ENCODE results near the gene ASB1. TPM values are rescaled to one million over a fixed set of nuclear protein-coding genes. Genes with fewer than 3 reads are reported as not detected.
A peak's percentile ranks its signal among the peaks of the same experiment; 100 is the strongest.

Gene ASB1
- polyA plus RNA-seq, 1 experiment = 29.8 TPM

DNA sequence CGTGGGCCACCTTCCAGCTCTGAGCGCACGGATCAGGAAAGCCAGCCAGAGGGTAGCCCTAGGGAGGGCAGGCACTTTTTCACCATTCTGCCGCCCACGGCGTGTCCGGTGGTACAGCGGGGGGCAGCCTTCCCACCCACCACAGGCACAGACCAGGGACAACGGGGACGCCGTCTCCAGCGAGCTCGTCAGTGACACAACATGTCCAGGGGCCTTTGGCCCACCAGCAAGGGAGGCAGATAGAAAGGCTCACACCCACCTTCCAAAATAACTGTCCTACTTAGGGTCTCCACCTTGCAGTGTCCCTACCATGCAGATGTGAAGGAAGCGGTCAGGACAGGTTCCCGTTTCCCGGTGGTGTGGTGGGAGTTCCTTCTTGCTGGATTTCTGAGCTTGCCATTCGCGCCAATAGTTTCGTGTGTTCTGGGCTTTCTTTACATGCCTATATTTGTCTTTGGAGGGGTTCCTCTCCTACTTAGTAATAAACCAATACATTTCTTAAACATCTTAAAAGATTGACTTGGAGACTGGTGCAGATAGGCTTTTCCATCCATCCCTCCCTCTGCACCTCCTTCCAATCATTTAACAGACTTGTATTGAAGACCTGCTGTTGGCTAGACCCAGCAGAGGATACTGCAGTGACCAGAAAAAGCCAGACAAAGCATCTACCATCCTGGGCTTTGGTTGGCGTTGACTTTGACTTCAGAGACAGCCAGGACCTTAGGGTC, 872 bp downstream of the ASB1 start:
- CTCF ChIA-PET = interaction anchor here (0.5 to 0.8 kb wide), 2 partner anchors 60 to 491 kb away, joined by 3 to 6 read pairs; no protein-coding TSS in a partner anchor
- DNase-seq (ENCODE audit: low read depth, low spot score) = no peak

DNA sequence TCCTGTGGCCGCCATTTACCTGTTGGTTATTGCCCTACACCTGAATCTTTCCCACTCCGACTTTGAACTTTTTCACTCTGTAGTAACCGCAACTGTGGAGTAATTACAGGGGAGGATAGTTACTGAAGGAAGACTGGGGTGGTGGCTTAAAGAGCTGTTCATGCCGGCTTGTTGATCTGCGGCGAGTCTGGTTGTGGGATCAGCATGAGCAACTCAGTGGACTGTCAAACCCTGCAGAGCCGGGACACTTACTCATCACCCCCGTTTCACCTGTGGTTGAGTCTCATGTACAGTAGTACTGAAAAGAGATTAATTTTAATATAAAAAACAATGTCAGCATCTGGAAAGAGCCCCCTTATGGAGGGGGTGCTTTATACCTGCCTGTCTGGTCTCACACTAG, 2.1 kb downstream of the ASB1 start:
- ChIA-PET POLR2A (no interaction called here), CTCF (no interaction called here)
- DNase-seq (ENCODE audit: low read depth, low spot score) = no peak
- Histone ChIP-seq H3K9me3 (ENCODE audit: control insufficient read depth, insufficient read depth, low read length) (peaks cover 5% of the 10 kb centered on the region), H3K4me3 (ENCODE audit: low read depth, low read length) (peak overlapping the region; percentile 10; the same call in 1 of the 2 replicates), H3K27me3 (ENCODE audit: control insufficient read depth, insufficient read depth, low read length) (no peaks in the 10 kb centered on the region), H3K27ac (ENCODE audit: low read depth, low read length) (no peak overlapping the region)
- TF ChIP-seq, protein P1, sequence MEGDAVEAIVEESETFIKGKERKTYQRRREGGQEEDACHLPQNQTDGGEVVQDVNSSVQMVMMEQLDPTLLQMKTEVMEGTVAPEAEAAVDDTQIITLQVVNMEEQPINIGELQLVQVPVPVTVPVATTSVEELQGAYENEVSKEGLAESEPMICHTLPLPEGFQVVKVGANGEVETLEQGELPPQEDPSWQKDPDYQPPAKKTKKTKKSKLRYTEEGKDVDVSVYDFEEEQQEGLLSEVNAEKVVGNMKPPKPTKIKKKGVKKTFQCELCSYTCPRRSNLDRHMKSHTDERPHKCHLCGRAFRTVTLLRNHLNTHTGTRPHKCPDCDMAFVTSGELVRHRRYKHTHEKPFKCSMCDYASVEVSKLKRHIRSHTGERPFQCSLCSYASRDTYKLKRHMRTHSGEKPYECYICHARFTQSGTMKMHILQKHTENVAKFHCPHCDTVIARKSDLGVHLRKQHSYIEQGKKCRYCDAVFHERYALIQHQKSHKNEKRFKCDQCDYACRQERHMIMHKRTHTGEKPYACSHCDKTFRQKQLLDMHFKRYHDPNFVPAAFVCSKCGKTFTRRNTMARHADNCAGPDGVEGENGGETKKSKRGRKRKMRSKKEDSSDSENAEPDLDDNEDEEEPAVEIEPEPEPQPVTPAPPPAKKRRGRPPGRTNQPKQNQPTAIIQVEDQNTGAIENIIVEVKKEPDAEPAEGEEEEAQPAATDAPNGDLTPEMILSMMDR (IDR thresholded peaks at IDR 0.05; ENCODE audit: low read depth, low read length) = no peak

More for the DNA sequence above, 872 bp downstream of the ASB1 start:
- POLR2A ChIA-PET = no interaction called here
- Histone ChIP-seq H3K9me3 (ENCODE audit: control insufficient read depth, insufficient read depth, low read length) (peaks cover 5% of the 10 kb centered on the region), H3K27me3 (ENCODE audit: control insufficient read depth, insufficient read depth, low read length) (no peaks in the 10 kb centered on the region), H3K27ac (ENCODE audit: low read depth, low read length) (peak overlapping the region; percentile 97), H3K4me3 (ENCODE audit: low read depth, low read length) (peak overlapping the region; percentile 95)
- TF ChIP-seq, protein P1 (IDR thresholded peaks at IDR 0.05; ENCODE audit: low read depth, low read length) = no peak

DNA sequence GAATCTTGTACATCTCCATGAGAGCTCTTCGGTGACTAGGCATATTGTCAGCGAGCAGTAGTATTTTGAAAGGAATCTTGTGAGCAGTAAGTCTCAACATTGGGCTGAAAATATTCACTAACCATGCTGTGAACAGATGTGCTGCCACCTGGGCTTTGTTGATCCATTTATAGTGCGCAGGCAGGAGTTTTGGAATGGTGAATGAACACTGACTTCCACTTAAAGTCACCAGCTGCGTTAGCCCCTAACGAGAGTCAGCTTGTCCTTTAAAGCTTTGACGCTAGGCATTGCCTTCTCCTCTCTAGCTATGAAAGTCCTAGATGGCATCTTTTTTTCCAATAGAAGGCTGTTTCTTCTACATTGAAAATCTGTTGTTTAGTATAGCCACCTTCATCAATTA, 4.1 kb downstream of the ASB1 start:
- CTCF ChIA-PET = no interaction called here
- POLR2A ChIA-PET = no interaction called here
- TF ChIP-seq, protein P1 (IDR thresholded peaks at IDR 0.05; ENCODE audit: low read depth, low read length) = no peak
- no peak overlapping the region for H3K27ac ChIP-seq (ENCODE audit: low read depth, low read length)
- no peak overlapping the region for H3K4me3 ChIP-seq (ENCODE audit: low read depth, low read length)
- DNase-seq (ENCODE audit: low read depth, low spot score) = no peak
- H3K27me3 ChIP-seq (ENCODE audit: control insufficient read depth, insufficient read depth, low read length) = no peaks in the 10 kb centered on the region
- H3K9me3 ChIP-seq (ENCODE audit: control insufficient read depth, insufficient read depth, low read length) = peaks cover 5% of the 10 kb centered on the region

DNA sequence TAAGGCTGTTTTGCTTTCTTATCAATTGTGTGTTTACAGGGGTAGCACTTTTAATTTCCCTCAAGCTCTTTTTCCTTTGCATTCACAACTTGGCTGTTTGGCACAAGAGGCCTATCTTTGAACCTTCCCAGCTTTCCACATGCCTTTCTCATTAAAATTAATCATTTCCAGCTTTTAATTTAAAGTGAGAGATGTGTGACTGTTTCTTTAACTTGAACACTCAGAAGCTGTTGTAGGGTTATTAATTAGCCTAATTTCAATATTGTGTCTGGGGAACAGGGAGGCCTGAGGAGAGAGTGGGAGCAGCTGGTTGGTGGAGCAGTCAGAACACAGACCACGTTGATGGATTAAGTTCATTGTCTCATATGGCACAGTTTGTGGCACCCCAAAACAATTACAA, 4.7 kb downstream of the ASB1 start:
- H3K27me3 ChIP-seq (ENCODE audit: control insufficient read depth, insufficient read depth, low read length) = no peaks in the 10 kb centered on the region
- ChIA-PET POLR2A (no interaction called here), CTCF (no interaction called here)
- peaks cover 5% of the 10 kb centered on the region for H3K9me3 ChIP-seq (ENCODE audit: control insufficient read depth, insufficient read depth, low read length)
- no peak overlapping the region for H3K4me3 ChIP-seq (ENCODE audit: low read depth, low read length)
- TF ChIP-seq, protein P1 (IDR thresholded peaks at IDR 0.05; ENCODE audit: low read depth, low read length) = no peak
- no peak for DNase-seq (ENCODE audit: low read depth, low spot score)
- no peak overlapping the region for H3K27ac ChIP-seq (ENCODE audit: low read depth, low read length)

DNA sequence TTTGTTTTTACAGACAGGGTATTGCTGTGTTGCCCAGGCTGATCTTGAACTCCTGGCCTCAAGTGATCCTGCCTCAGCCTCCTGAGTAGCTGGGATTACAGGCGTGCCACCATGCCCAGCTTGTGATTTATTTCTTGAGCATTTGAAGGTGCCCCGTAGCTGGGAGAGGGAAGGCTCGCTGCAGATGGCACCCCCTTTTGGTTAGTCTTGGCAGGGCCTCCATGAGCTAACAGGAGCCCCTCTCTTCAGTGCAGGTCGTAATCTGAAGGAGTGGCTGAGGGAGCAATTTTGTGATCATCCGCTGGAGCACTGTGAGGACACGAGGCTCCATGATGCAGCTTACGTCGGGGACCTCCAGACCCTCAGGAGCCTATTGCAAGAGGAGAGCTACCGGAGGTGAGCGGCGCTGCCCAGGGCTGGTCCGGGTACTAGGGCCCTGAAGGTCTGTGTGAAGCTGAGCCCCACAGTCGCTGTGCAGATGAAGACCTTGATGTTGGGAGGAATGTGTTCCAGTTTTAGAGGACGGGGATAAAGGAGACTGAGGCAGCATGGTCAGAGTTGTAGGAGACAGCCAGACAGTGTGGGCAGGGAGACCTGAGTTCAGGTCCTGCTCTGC, 6.7 kb downstream of the ASB1 start:
- no peak for DNase-seq (ENCODE audit: low read depth, low spot score)
- TF ChIP-seq, protein P1 (IDR thresholded peaks at IDR 0.05; ENCODE audit: low read depth, low read length) = no peak
- H3K27me3 ChIP-seq (ENCODE audit: control insufficient read depth, insufficient read depth, low read length) = no peaks in the 10 kb centered on the region
- CTCF ChIA-PET = interaction anchor here (1.3 kb wide), 1 partner anchor 63 kb away, joined by 3 read pairs; no protein-coding TSS in a partner anchor
- peaks cover 5% of the 10 kb centered on the region for H3K9me3 ChIP-seq (ENCODE audit: control insufficient read depth, insufficient read depth, low read length)
- POLR2A ChIA-PET = interaction anchor here (1.3 kb wide), 1 partner anchor 54 kb away, joined by 3 read pairs; no protein-coding TSS in a partner anchor
- no peak overlapping the region for H3K4me3 ChIP-seq (ENCODE audit: low read depth, low read length)
- H3K27ac ChIP-seq (ENCODE audit: low read depth, low read length) = peak overlapping the region; percentile 99

Data from AG04450 (cell line).